Retinal pigment epithelial cell (primary cell): ENCODE results near the gene PLEKHA4.
"Not testable (repeated sequence)": the region's sequence is repeated elsewhere in the genome, so short reads cannot be mapped to it uniquely, and the experiment has no call there.

Source experiments
- DNase-seq: peaks from one replicate; pipeline ENCODE4 v3.0.0-alpha.2; 2010; ENCODE audit warnings: low read depth
- H3K4me3 ChIP-seq: 2 replicates; pipeline ENCODE4 v1.5.1; 2011; ENCODE audit warnings: mild to moderate bottlenecking, low read length, control low read depth, moderate library complexity
- TF ChIP-seq, protein P1 (sequence below): conservative IDR thresholded peaks from 2 replicates; pipeline ENCODE4 v1.5.1; 2011; ENCODE audit warnings: low read depth, low read length, control low read depth, inconsistent platforms

The PLEKHA4 gene

GRCh38 chr19:48881741-48882657 is 13.6 kb upstream of the PLEKHA4 start:
- TF ChIP-seq, protein P1, sequence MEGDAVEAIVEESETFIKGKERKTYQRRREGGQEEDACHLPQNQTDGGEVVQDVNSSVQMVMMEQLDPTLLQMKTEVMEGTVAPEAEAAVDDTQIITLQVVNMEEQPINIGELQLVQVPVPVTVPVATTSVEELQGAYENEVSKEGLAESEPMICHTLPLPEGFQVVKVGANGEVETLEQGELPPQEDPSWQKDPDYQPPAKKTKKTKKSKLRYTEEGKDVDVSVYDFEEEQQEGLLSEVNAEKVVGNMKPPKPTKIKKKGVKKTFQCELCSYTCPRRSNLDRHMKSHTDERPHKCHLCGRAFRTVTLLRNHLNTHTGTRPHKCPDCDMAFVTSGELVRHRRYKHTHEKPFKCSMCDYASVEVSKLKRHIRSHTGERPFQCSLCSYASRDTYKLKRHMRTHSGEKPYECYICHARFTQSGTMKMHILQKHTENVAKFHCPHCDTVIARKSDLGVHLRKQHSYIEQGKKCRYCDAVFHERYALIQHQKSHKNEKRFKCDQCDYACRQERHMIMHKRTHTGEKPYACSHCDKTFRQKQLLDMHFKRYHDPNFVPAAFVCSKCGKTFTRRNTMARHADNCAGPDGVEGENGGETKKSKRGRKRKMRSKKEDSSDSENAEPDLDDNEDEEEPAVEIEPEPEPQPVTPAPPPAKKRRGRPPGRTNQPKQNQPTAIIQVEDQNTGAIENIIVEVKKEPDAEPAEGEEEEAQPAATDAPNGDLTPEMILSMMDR, result no peak
- no peak for DNase-seq
- no peak overlapping the region for H3K4me3 ChIP-seq

DNA sequence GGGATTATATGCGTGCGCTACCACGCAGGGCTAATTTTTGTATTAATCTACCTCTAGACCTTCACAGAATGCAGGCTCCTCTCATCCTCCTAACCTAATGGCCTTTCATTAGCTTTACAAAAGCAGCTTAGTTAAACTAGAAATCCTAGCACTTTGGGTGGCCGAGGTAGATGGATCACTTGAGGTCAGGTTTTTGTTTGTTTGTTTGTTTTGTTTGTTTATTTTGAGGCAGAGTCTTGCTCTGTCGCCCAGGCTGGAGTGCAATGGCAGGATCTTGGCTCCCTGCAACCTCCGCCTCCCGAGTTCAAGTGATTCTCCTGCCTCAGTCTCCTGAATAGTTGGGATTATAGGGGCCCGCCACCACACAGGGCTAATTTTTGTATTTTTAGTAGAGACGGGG is 11.3 kb upstream of the PLEKHA4 start:
- not testable (repeated sequence) for DNase-seq, H3K4me3 ChIP-seq

- TF ChIP-seq, protein P1, result no peak
- DNase-seq, result no peak
- H3K4me3 ChIP-seq, result no peak overlapping the region
These were observed 10.7 kb upstream of the PLEKHA4 start for GRCh38 chr19:48879025-48879637.

- TF ChIP-seq, protein P1, result no peak
- peak; percentile 58 for DNase-seq
- no peak overlapping the region for H3K4me3 ChIP-seq
These were observed 10.0 kb upstream of the PLEKHA4 start for GRCh38 chr19:48878196-48879024.

DNA sequence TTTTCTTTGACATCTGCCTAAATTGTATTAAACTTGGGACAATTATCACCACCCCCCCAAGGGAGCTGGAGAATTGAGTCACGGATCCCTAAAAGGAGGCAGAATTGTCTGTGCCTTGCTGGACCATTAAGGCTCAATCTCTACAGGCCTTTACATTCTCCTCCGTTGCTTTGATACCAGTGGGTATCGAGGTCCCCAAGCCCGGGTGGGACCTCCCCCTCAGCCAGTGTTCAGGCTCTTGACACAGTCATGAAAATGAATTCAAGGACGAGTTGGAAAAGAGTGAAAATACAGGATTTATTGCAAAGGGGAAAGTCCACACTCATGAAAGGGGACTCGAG is 9.4 kb upstream of the PLEKHA4 start:
- TF ChIP-seq, protein P1, result no peak
- no peak for DNase-seq
- no peak overlapping the region for H3K4me3 ChIP-seq

- peak overlapping the region; percentile 100 for H3K4me3 ChIP-seq
- DNase-seq, result not testable (repeated sequence)
These were observed 7.9 kb upstream of the PLEKHA4 start for GRCh38 chr19:48876043-48876981.

GRCh38 chr19:48874303-48875135 is 6.1 kb upstream of the PLEKHA4 start:
- DNase-seq, result no peak
- peak overlapping the region; percentile 100 for H3K4me3 ChIP-seq
- TF ChIP-seq, protein P1, result no peak
